ENCODE data around the gene TTC27.
"Not testable (repeated sequence)": the region's sequence is repeated elsewhere in the genome, so short reads cannot be mapped to it uniquely, and the experiment has no call there.

TTC27 gene

GRCh38 chr2:32627814-32628579 is at the start of gene TTC27:
Gene TTC27, plus strand, starts transcription at chr2:32628050. Its CDS starts 243 bp downstream, at chr2:32628293.
- DNase-seq = peak; percentile 93

GRCh38 chr2:32591669-32592463 is 36.0 kb upstream of the TTC27 start:
- no peak for DNase-seq

GRCh38 chr2:32594573-32594972 is 33.3 kb upstream of the TTC27 start:
- DNase-seq = no peak

GRCh38 chr2:32611366-32611765 is 16.5 kb upstream of the TTC27 start:
- no peak for DNase-seq

GRCh38 chr2:32611771-32612170 is 16.1 kb upstream of the TTC27 start:
- no peak for DNase-seq

GRCh38 chr2:32614084-32614483 is 13.8 kb upstream of the TTC27 start:
- no peak for DNase-seq

- no peak for DNase-seq
Measured at GRCh38 chr2:32617599-32618189, 10.2 kb upstream of the TTC27 start.

GRCh38 chr2:32622570-32623310 is 5.1 kb upstream of the TTC27 start:
- no peak for DNase-seq

- DNase-seq = no peak
Measured at GRCh38 chr2:32623311-32623706, 4.5 kb upstream of the TTC27 start.

- no peak for DNase-seq
Measured at GRCh38 chr2:32624812-32625211, 3.0 kb upstream of the TTC27 start.

- no peak for DNase-seq
Measured at GRCh38 chr2:32626639-32627221, 1.1 kb upstream of the TTC27 start.

GRCh38 chr2:32627441-32627813 is 423 bp upstream of the TTC27 start:
- no peak for DNase-seq

- DNase-seq = no peak
Measured at GRCh38 chr2:32632089-32632488, 4.2 kb downstream of the TTC27 start.

GRCh38 chr2:32633040-32633439 is 5.2 kb downstream of the TTC27 start:
- no peak for DNase-seq

GRCh38 chr2:32638548-32638947 is 10.7 kb downstream of the TTC27 start:
- DNase-seq = not testable (repeated sequence)

- no peak for DNase-seq
Measured at GRCh38 chr2:32641180-32641579, 13.3 kb downstream of the TTC27 start.

GRCh38 chr2:32647180-32647651 is 19.4 kb downstream of the TTC27 start:
- DNase-seq = no peak

- DNase-seq = no peak
Measured at GRCh38 chr2:32652555-32653209, 24.8 kb downstream of the TTC27 start.

GRCh38 chr2:32656069-32656468 is 28.2 kb downstream of the TTC27 start:
- DNase-seq = no peak

- no peak for DNase-seq
Measured at GRCh38 chr2:32663864-32664263, 36.0 kb downstream of the TTC27 start.

- DNase-seq = no peak
Measured at GRCh38 chr2:32666704-32667103, 38.9 kb downstream of the TTC27 start.

- DNase-seq = no peak
Measured at GRCh38 chr2:32668254-32668653, 40.4 kb downstream of the TTC27 start.

All from SHP77 (cell line).